Smooth muscle cell of the pulmonary artery (primary cell): ENCODE results near the gene TOR1A. TPM values are rescaled to one million over a fixed set of nuclear protein-coding genes. Genes with fewer than 3 reads are reported as not detected.

ENCODE experiments used
- total RNA-seq: library from RNA; depleted of rRNA; stranded (reverse); fragments of >200 nt; gene quantifications from 2 replicates; pipeline ENCODE4 v1.2.3, GENCODE V29; 2014

TOR1A gene
- total RNA-seq, result 35.0 and 39.6 TPM in 2 replicates

GRCh38 chr9:129823935-129824601, at the start of gene TOR1A:
Gene TOR1A (minus strand): TSS chr9:129824136. CDS start chr9:129824085, 51 bp downstream.

GRCh38 chr9:129835128-129835859, 11.4 kb upstream of the TOR1A start, which contains the start of the genes C9orf78 and USP20:
Gene C9orf78 (minus strand): TSS chr9:129835275. CDS start chr9:129835221, 54 bp downstream.
Gene USP20 (plus strand): TSS chr9:129835458. CDS start chr9:129852556, 17,098 bp downstream.

GRCh38 chr9:129802833-129803675, 20.9 kb downstream of the TOR1A start, which contains the start of gene TOR1B:
Gene TOR1B (plus strand): TSS chr9:129803184. CDS start chr9:129803213, 29 bp downstream.

Other genes starting within 250 kb of the TOR1A start
- gene C9orf50, start 203.0 kb downstream of the TOR1A start, total RNA-seq, result 0.26 and 0.33 TPM in 2 replicates
- 31.7 and 32.8 TPM in 2 replicates for gene NTMT1, start 198.0 kb downstream of the TOR1A start, total RNA-seq
- 20.3 and 26.2 TPM in 2 replicates for gene ASB6, start 182.0 kb downstream of the TOR1A start, total RNA-seq
- 11.3 and 17.9 TPM in 2 replicates for gene PRRX2, start 158.5 kb downstream of the TOR1A start, total RNA-seq
- 6.5 and 21.0 TPM in 2 replicates for gene PTGES, start 71.1 kb downstream of the TOR1A start, total RNA-seq
- 51.9 and 55.1 TPM in 2 replicates for gene TOR1B, start 21.0 kb downstream of the TOR1A start, total RNA-seq
- gene C9orf78, start 11.1 kb upstream of the TOR1A start, total RNA-seq, result 26.6 and 33.7 TPM in 2 replicates
- 14.4 and 17.7 TPM in 2 replicates for gene USP20, start 11.3 kb upstream of the TOR1A start, total RNA-seq
- gene FNBP1, start 219.1 kb upstream of the TOR1A start, total RNA-seq, result 41.9 and 49.1 TPM in 2 replicates
- 43.2 and 46.1 TPM in 2 replicates for gene GPR107, start 229.8 kb upstream of the TOR1A start, total RNA-seq